Panc1 (cell line): ENCODE data around the gene LYRM4. TPM values are rescaled to one million over a fixed set of nuclear protein-coding genes. Genes with fewer than 3 reads are reported as not detected.

Source experiments
- ATAC-seq: fragments of 200-7000 bp; cut with Tn5 transposase; 2 replicates; pipeline ENCODE4 v1.9.1; 2020; ENCODE audit warnings: mild to moderate bottlenecking, moderate library complexity
- BruUV-seq: library from RNA; stranded (reverse); fragments of 400-500 nt; replicated peaks from 2 replicates; lab custom pipeline; 2021; lab: Mats Ljungman, UMichigan
- CTCF ChIA-PET: fragments of 300-600 bp; sonication (Branson Sonifier 250); formaldehyde crosslinking; loops from one replicate; lab custom pipeline; 2022; ENCODE audit warnings: antibody characterized with exemption; lab: Charles Lee
- POLR2A ChIA-PET: fragments of 300-600 bp; sonication (Branson Sonifier 250); formaldehyde crosslinking; loops from one replicate; lab custom pipeline; 2022; ENCODE audit warnings: antibody characterized with exemption; lab: Charles Lee
- DNase-seq: peaks from one replicate; pipeline ENCODE4 v3.0.0-alpha.2; 2010; ENCODE audit warnings: low read depth, low spot score
- H3K27ac ChIP-seq: 2 replicates; pipeline ENCODE4 v1.5.1; 2011; ENCODE audit warnings: mild to moderate bottlenecking, low read length, inconsistent platforms
- H3K27me3 ChIP-seq: fragments of 200-500 bp; sonication (Bioruptor generic); 2 replicates; pipeline ENCODE4 v1.6.0; 2014; ENCODE audit warnings: low read length, inconsistent platforms; ENCODE audit not compliant: control insufficient read depth, insufficient read depth
- H3K36me3 ChIP-seq: fragments of 200-500 bp; sonication (Bioruptor generic); 2 replicates; pipeline ENCODE4 v1.5.1; 2014; ENCODE audit warnings: inconsistent platforms, mild to moderate bottlenecking, low read length, moderate library complexity; ENCODE audit not compliant: control insufficient read depth, insufficient read depth
- H3K4me1 ChIP-seq: 2 replicates; pipeline ENCODE4 v1.5.1; 2011; ENCODE audit warnings: inconsistent platforms, mild to moderate bottlenecking, low read length, moderate library complexity; ENCODE audit not compliant: control insufficient read depth, insufficient read depth
- H3K4me3 ChIP-seq, 2 experiments: 2 replicates each; pipeline ENCODE4 v1.5.1; 2011 to 2012; ENCODE audit warnings: low read depth in 2 of 2, low read length in 2 of 2, mild to moderate bottlenecking in 2 of 2, inconsistent platforms in 1 of 2, moderate library complexity in 1 of 2
- H3K9me3 ChIP-seq: fragments of 200-500 bp; sonication (Bioruptor generic); 2 replicates; pipeline ENCODE4 v1.5.1; 2014; ENCODE audit warnings: low read depth, mild to moderate bottlenecking, inconsistent platforms, low read length, moderate library complexity; ENCODE audit not compliant: control insufficient read depth, insufficient read depth
- POLR2AphosphoS5 ChIP-seq: IDR thresholded peaks from 2 replicates; pipeline ENCODE4 v1.6.1; 2012; ENCODE audit warnings: mild to moderate bottlenecking, low read depth, low read length, moderate library complexity
- SIN3A ChIP-seq: IDR thresholded peaks from 2 replicates; pipeline ENCODE4 v1.6.1; 2012; ENCODE audit warnings: low read depth, mild to moderate bottlenecking, low read length, moderate library complexity, borderline replicate concordance; ENCODE audit not compliant: insufficient read depth
- TCF7L2 ChIP-seq: IDR thresholded peaks from 2 replicates; pipeline ENCODE4 v1.6.1; 2011; ENCODE audit warnings: mild to moderate bottlenecking, low read depth, low read length, inconsistent platforms
- in situ Hi-C: cut with HindIII; loops from 2 replicates; pipeline ENCODE4 v1.10.0; 2016; ENCODE audit warnings: low sequenced_read_pairs, low pct_unique_long_range_greater_than_20kb
- intact Hi-C: fragments of 100-400 bp; cut with micrococcal nuclease; formaldehyde crosslinking; loops from one replicate; pipeline ENCODE4 v1.10.0; 2022; ENCODE audit not compliant: unreplicated experiment
- total RNA-seq: library from RNA; stranded (reverse); gene quantifications from one replicate; pipeline ENCODE4 v1.2.1, GENCODE V29; 2021; ENCODE audit not compliant: unreplicated experiment
- TF ChIP-seq, protein P1 (sequence below): fragments of 450-650 bp; IDR thresholded peaks from 2 replicates; pipeline ENCODE4 v1.5.1; 2017; ENCODE audit warnings: mild to moderate bottlenecking
- TF ChIP-seq, protein P2 (sequence below), 2 experiments: IDR thresholded peaks; 2 replicates each; pipeline ENCODE4 v1.6.1; 2011 to 2012; ENCODE audit warnings: low read depth in 2 of 2, control low read depth in 1 of 2, low read length in 1 of 2, mild to moderate bottlenecking in 1 of 2, moderate library complexity in 1 of 2; ENCODE audit not compliant: insufficient read depth in 1 of 2

Gene LYRM4
- total RNA-seq, 1 experiment from 2014 or later, result 27.4 TPM

DNA sequence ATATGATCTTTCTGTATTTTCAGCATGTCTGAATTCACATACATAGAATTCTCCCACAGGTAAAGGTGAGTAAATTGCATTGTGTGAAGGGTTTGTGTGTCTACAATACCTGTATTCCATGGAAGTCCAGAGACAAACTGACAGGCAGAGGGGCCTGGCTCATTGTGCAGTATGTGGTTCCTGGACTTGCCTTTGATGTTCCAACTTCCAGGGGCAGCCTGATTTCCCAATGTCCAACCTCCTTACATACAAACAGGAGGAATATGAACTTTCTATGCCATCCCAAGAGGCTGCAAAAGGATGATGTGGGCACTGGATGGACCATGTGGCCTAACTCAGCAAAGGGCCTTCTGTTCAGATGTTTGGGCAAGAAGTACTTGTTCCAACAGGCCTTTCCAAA lies 58.5 kb downstream of the LYRM4 start:
- Histone ChIP-seq H3K27me3 (no peaks in the 10 kb centered on the region), H3K4me1 (no peaks in the 10 kb centered on the region), H3K27ac (no peak overlapping the region), H3K9me3 (no peaks in the 10 kb centered on the region), H3K4me3 (no peak overlapping the region), H3K36me3 (no peaks in the 10 kb centered on the region; the same call in 1 of the 2 replicates)
- ATAC-seq, result no peak
- POLR2A ChIA-PET, result no interaction called here
- no TSS peak for BruUV-seq
- no peak for DNase-seq
- TF ChIP-seq TCF7L2 (no peak), SIN3A (no peak), POLR2AphosphoS5 (no peak)
- TF ChIP-seq, protein P1, sequence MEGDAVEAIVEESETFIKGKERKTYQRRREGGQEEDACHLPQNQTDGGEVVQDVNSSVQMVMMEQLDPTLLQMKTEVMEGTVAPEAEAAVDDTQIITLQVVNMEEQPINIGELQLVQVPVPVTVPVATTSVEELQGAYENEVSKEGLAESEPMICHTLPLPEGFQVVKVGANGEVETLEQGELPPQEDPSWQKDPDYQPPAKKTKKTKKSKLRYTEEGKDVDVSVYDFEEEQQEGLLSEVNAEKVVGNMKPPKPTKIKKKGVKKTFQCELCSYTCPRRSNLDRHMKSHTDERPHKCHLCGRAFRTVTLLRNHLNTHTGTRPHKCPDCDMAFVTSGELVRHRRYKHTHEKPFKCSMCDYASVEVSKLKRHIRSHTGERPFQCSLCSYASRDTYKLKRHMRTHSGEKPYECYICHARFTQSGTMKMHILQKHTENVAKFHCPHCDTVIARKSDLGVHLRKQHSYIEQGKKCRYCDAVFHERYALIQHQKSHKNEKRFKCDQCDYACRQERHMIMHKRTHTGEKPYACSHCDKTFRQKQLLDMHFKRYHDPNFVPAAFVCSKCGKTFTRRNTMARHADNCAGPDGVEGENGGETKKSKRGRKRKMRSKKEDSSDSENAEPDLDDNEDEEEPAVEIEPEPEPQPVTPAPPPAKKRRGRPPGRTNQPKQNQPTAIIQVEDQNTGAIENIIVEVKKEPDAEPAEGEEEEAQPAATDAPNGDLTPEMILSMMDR, result no peak
- TF ChIP-seq, protein P2, sequence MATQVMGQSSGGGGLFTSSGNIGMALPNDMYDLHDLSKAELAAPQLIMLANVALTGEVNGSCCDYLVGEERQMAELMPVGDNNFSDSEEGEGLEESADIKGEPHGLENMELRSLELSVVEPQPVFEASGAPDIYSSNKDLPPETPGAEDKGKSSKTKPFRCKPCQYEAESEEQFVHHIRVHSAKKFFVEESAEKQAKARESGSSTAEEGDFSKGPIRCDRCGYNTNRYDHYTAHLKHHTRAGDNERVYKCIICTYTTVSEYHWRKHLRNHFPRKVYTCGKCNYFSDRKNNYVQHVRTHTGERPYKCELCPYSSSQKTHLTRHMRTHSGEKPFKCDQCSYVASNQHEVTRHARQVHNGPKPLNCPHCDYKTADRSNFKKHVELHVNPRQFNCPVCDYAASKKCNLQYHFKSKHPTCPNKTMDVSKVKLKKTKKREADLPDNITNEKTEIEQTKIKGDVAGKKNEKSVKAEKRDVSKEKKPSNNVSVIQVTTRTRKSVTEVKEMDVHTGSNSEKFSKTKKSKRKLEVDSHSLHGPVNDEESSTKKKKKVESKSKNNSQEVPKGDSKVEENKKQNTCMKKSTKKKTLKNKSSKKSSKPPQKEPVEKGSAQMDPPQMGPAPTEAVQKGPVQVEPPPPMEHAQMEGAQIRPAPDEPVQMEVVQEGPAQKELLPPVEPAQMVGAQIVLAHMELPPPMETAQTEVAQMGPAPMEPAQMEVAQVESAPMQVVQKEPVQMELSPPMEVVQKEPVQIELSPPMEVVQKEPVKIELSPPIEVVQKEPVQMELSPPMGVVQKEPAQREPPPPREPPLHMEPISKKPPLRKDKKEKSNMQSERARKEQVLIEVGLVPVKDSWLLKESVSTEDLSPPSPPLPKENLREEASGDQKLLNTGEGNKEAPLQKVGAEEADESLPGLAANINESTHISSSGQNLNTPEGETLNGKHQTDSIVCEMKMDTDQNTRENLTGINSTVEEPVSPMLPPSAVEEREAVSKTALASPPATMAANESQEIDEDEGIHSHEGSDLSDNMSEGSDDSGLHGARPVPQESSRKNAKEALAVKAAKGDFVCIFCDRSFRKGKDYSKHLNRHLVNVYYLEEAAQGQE (IDR thresholded peaks at IDR 0.05; ENCODE audit: insufficient read depth in 1 of 2, low read depth in 2 of 2, low read length in 1 of 2), result no peak
- in situ Hi-C loops (no loop called here), intact Hi-C loops (no loop called here)
- CTCF ChIA-PET, result no interaction called here

DNA sequence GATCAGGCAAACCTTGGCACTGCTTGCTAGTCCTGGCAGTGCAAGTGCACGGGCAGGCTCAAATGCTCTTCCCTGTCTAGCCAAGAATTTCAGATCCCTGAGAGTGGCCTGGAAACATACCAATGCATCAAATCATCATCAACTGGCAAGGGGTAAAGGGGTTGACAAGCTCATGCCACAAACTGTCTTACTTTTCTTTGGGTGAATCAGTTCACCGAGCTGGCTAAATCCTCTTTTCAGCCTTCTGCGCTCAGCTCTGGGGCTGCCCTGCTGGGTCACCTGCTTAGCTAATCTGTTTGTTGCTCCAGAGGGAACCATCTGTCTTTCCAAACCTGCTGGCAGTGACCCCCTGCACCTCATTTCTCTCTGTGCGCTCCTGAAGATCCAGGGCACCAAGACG lies 59.5 kb downstream of the LYRM4 start:
- BruUV-seq, result no TSS peak
- no peak overlapping the region for H3K27ac ChIP-seq
- POLR2A ChIA-PET, result no interaction called here
- no peaks in the 10 kb centered on the region for H3K4me1 ChIP-seq
- H3K36me3 ChIP-seq, result no peaks in the 10 kb centered on the region
- in situ Hi-C loops (no loop called here), intact Hi-C loops (no loop called here)
- no peak for ATAC-seq
- CTCF ChIA-PET, result no interaction called here
- no peaks in the 10 kb centered on the region for H3K27me3 ChIP-seq
- H3K9me3 ChIP-seq, result no peaks in the 10 kb centered on the region
- DNase-seq, result no peak
- no peak overlapping the region for H3K4me3 ChIP-seq
- TF ChIP-seq, protein P1, result no peak
- TF ChIP-seq, protein P2 (IDR thresholded peaks at IDR 0.05; ENCODE audit: insufficient read depth in 1 of 2, low read depth in 2 of 2, low read length in 1 of 2), result no peak
- no peak for TF ChIP-seq SIN3A
- TF ChIP-seq POLR2AphosphoS5, result no peak
- no peak for TF ChIP-seq TCF7L2
